ENCODE data around the gene MTF2. TPM values are rescaled to one million over a fixed set of nuclear protein-coding genes. Genes with fewer than 3 reads are reported as not detected.

Gene MTF2
- total and polyA plus RNA-seq, 9 of the 15 experiments (the other 6 are each of a cell fraction or from before 2014, with no cell fraction given): 29.3 to 124 (median 57.7) TPM

GRCh38 chr1:93078986-93079654 lies at the start of gene MTF2 (continued):
- TF ChIP-seq ZBTB11 (CRISPR knock-in tag; IDR thresholded peaks at IDR 0.05) (peak in 1 of 3 experiments; percentile 69; a peak in 1 of 6 replicates), CREB3 (tag; conservative IDR thresholded peaks at IDR 0.05; ENCODE audit: low read depth) (peak; percentile 67; the same call in 1 of the 2 replicates), VEZF1 (CRISPR knock-in tag; IDR thresholded peaks at IDR 0.05) (peak; percentile 100), CGGBP1 (CRISPR knock-in tag; IDR thresholded peaks at IDR 0.05) (0 out of 2 replicates have a peak, but pooled peaks have one; percentile 58), ZNF41 (CRISPR knock-in tag; conservative IDR thresholded peaks at IDR 0.05) (no peak), FOXP4 (CRISPR knock-in tag; IDR thresholded peaks at IDR 0.05; ENCODE audit: borderline replicate concordance) (no peak), SRF (CRISPR knock-in tag; IDR thresholded peaks at IDR 0.05) (peak in 1 of 2 experiments; percentile 84; a peak in 2 of 4 replicates), CBX5 (IDR thresholded peaks at IDR 0.05; ENCODE audit: borderline replicate concordance, low read depth) (peak; percentile 72), ATF7 (IDR thresholded peaks at IDR 0.05) (peak; percentile 88), OTX1 (CRISPR knock-in tag; IDR thresholded peaks at IDR 0.05) (peak; percentile 49; the same call in 1 of the 2 replicates), ZNF589 (CRISPR knock-in tag; IDR thresholded peaks at IDR 0.05; ENCODE audit: low read depth) (peak; percentile 48; the same call in 1 of the 2 replicates), ZNF354B (CRISPR knock-in tag; IDR thresholded peaks at IDR 0.05) (no peak), MEIS2 (IDR thresholded peaks at IDR 0.05; ENCODE audit: partially characterized antibody) (peak; percentile 47), ZNF695 (CRISPR knock-in tag; IDR thresholded peaks at IDR 0.05) (no peak), TFAP4 (CRISPR knock-in tag; IDR thresholded peaks at IDR 0.05; ENCODE audit: borderline replicate concordance) (peak; percentile 87), ZNF707 (CRISPR knock-in tag; conservative IDR thresholded peaks at IDR 0.05) (no peak; the same call in 1 of the 2 replicates), RNF2 (IDR thresholded peaks at IDR 0.05) (peak; percentile 95)

Data from K562 (cell line).